Glutamatergic neuron (in vitro differentiated cells): ENCODE measurements around the gene IGFL1. TPM values are rescaled to one million over a fixed set of nuclear protein-coding genes. Genes with fewer than 3 reads are reported as not detected.
"Not testable (repeated sequence)": the region's sequence is repeated elsewhere in the genome, so short reads cannot be mapped to it uniquely, and the experiment has no call there.

Experiments
- DNase-seq: peaks from one replicate; pipeline ENCODE4 v3.0.0; 2022
- H3K27ac Mint-ChIP-seq: one replicate; pipeline ENCODE4 v1.8.0; 2020; ENCODE audit warnings: mild to moderate bottlenecking, mixed read lengths, inconsistent platforms; ENCODE audit not compliant: unreplicated experiment
- H3K27me3 Mint-ChIP-seq: one replicate; pipeline ENCODE4 v1.8.0; 2020; ENCODE audit warnings: mild to moderate bottlenecking, moderate library complexity, mixed read lengths, inconsistent platforms; ENCODE audit not compliant: unreplicated experiment
- H3K36me3 Mint-ChIP-seq: one replicate; pipeline ENCODE4 v1.8.0; 2020; ENCODE audit warnings: mild to moderate bottlenecking, mixed read lengths, inconsistent platforms; ENCODE audit not compliant: unreplicated experiment
- H3K4me1 Mint-ChIP-seq: one replicate; pipeline ENCODE4 v1.8.0; 2020; ENCODE audit warnings: mild to moderate bottlenecking, low read depth, mixed read lengths, inconsistent platforms; ENCODE audit not compliant: unreplicated experiment
- H3K4me3 Mint-ChIP-seq: one replicate; pipeline ENCODE4 v1.8.0; 2020; ENCODE audit warnings: mild to moderate bottlenecking, mixed read lengths, inconsistent platforms; ENCODE audit not compliant: unreplicated experiment
- H3K9me3 Mint-ChIP-seq: one replicate; pipeline ENCODE4 v1.8.0; 2020; ENCODE audit warnings: mild to moderate bottlenecking, moderate library complexity, mixed read lengths, inconsistent platforms; ENCODE audit not compliant: unreplicated experiment
- total RNA-seq: library from RNA; stranded (reverse); fragmentation: NEBNext Ultra II Directional; extraction: Animal tissue kit (Norgen Biotek cat#: 25700); gene quantifications from one replicate; pipeline ENCODE4 v1.2.1, GENCODE V29; 2021; ENCODE audit not compliant: unreplicated experiment
- TF ChIP-seq, protein P1 (sequence below): fragments of 200-600 bp; sonication (generic); IDR thresholded peaks from one replicate; pipeline ENCODE4 v1.5.0; 2021; ENCODE audit not compliant: partially characterized antibody, unreplicated experiment

The IGFL1 gene
- total RNA-seq, 1 donor from 2014 or later = not detected

DNA sequence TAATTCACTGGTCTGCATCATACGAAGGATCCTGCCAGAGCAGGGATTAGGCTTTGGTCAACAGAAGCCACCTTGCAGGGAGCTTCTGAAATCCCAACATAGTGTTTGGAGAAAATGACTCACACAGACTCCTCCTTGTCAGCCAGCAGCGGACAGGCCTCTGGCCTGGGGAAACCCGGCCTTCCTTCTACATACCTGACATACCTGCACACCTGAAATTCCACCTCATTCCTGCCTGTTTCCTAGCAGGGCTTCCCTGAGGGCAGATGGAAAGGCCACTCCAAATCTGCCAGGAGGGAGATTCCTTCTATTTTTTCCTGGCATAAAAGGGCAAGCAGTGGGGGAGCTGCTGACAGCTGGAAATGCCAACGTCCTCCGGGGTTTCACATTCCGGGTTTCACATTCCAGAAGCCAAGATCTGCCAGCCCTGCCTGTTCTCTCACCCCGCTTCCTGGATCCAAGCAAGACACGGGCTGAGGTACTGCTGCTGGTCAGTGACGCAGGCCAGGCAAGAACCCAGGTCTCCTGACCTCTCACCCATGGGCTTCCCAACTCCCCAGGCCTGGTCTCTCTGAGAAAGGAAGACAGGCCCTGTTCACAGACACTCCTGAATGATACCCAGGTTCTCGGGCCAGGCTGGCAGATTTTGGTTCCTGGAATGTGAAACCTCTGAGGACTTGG is 18.2 kb upstream of the IGFL1 start:
- H3K4me3 Mint-ChIP-seq = no peak overlapping the region
- H3K27me3 Mint-ChIP-seq = no peaks in the 10 kb centered on the region
- H3K9me3 Mint-ChIP-seq = peaks cover 4% of the 10 kb centered on the region
- H3K36me3 Mint-ChIP-seq = no peaks in the 10 kb centered on the region
- no peak overlapping the region for H3K27ac Mint-ChIP-seq
- TF ChIP-seq, protein P1, sequence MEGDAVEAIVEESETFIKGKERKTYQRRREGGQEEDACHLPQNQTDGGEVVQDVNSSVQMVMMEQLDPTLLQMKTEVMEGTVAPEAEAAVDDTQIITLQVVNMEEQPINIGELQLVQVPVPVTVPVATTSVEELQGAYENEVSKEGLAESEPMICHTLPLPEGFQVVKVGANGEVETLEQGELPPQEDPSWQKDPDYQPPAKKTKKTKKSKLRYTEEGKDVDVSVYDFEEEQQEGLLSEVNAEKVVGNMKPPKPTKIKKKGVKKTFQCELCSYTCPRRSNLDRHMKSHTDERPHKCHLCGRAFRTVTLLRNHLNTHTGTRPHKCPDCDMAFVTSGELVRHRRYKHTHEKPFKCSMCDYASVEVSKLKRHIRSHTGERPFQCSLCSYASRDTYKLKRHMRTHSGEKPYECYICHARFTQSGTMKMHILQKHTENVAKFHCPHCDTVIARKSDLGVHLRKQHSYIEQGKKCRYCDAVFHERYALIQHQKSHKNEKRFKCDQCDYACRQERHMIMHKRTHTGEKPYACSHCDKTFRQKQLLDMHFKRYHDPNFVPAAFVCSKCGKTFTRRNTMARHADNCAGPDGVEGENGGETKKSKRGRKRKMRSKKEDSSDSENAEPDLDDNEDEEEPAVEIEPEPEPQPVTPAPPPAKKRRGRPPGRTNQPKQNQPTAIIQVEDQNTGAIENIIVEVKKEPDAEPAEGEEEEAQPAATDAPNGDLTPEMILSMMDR = no peak
- peaks cover 5% of the 10 kb centered on the region for H3K4me1 Mint-ChIP-seq
- no peak for DNase-seq

DNA sequence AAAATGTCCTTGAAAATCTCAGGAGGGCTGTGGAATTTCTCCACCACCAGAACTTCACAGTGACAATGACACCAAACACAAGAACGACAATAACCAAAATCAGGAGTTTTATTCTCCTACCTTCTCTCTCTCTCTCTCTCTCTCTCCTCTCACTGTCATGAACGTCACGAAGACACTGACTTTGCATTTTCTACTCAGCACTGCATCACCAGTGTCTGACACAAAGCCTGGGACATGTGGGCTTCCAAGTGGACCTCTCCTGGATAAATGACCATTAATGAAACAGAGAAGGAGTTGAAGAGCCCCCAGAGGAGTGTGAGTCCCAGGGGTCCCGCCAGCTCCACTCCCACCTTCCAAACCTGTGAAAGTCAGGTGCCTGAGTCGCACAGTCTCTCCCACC is 16.9 kb upstream of the IGFL1 start:
- peak overlapping the region; percentile 40 for H3K27ac Mint-ChIP-seq
- not testable (repeated sequence) for H3K4me3 Mint-ChIP-seq, H3K4me1 Mint-ChIP-seq, H3K9me3 Mint-ChIP-seq, DNase-seq, H3K36me3 Mint-ChIP-seq, H3K27me3 Mint-ChIP-seq

DNA sequence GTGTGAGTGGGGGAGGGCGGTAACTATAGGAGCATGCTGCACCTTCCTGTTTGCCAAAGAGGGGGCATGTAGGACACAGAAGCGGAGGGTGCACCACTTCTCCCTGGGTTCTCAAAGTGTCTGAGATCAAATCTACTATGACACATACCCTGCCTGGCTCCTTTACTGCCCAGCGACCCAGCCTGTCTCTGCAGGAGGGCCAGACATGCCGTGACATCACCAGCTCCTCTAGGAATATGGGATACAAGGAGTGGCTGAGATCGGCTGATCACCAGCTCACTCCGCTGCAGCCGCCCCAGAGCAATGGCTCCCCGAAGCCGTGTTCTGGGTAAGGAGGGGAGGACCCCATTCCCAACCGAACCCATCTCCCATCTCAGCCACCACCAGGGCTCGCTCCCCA is 16.4 kb upstream of the IGFL1 start:
- no peak overlapping the region for H3K27ac Mint-ChIP-seq
- H3K9me3 Mint-ChIP-seq = peaks cover 4% of the 10 kb centered on the region
- no peak for DNase-seq
- H3K27me3 Mint-ChIP-seq = no peaks in the 10 kb centered on the region
- H3K4me3 Mint-ChIP-seq = no peak overlapping the region
- no peaks in the 10 kb centered on the region for H3K36me3 Mint-ChIP-seq
- TF ChIP-seq, protein P1 = no peak
- H3K4me1 Mint-ChIP-seq = peaks cover 3% of the 10 kb centered on the region

DNA sequence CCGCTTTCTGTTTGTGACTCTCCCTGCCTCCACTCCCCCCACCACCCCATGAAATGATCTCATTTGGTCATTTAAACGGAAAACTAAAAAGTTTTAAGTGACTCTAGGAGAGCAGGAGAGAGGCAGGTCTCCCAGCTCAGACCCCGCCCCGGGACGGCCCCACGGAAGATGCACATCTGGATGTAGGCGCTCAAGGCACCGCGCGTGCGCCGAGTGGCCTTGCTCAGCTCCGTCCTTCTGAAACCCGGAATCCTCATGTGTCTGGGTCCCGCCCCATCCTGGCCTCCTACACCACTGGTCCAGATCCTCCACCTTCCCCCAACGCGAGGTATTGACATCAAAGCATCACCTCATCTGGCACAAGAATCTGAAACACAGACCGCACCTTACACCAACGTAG is 15.7 kb upstream of the IGFL1 start:
- Mint-ChIP-seq H3K4me1 (no peaks in the 10 kb centered on the region), H3K27ac (no peak overlapping the region)

DNA sequence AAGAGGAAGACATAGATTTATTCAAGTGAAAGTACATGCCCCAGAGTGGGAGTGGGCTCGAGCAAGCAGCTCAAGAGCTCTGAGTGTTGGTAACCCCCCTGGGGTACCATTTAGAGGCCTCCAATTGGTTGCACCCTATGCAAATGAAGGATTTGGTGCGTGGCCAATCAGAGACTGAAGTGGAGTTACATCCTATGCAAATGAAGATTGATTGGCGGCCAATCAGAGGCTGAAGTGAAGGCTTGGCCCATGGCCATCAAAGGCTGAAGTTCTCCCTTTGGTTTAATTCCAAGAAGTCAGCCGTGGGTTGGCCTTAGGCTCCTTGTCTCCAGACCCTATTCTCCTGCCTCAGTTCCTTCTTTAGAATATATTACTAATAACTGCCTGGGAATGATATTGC is 12.9 kb upstream of the IGFL1 start:
- peaks cover 8% of the 10 kb centered on the region for H3K36me3 Mint-ChIP-seq
- H3K4me1 Mint-ChIP-seq = no peaks in the 10 kb centered on the region
- no peak overlapping the region for H3K4me3 Mint-ChIP-seq
- DNase-seq = no peak
- H3K27me3 Mint-ChIP-seq = peaks cover 4% of the 10 kb centered on the region
- TF ChIP-seq, protein P1 = no peak
- peaks cover 4% of the 10 kb centered on the region for H3K9me3 Mint-ChIP-seq
- no peak overlapping the region for H3K27ac Mint-ChIP-seq

More for the DNA sequence above, 15.7 kb upstream of the IGFL1 start:
- Mint-ChIP-seq H3K4me3 (no peak overlapping the region), H3K36me3 (peaks cover 1% of the 10 kb centered on the region), H3K27me3 (peaks cover under 1% of the 10 kb centered on the region), H3K9me3 (peaks cover 4% of the 10 kb centered on the region)
- TF ChIP-seq, protein P1 = no peak
- no peak for DNase-seq
